SK-N-MC (cell line): Measurements from ENCODE around the gene METTL16.

Source experiments
- EZH2 ChIP-seq: fragments of 200-600 bp; sonication (generic); IDR thresholded peaks from one replicate; pipeline ENCODE4 v1.6.1; 2017; ENCODE audit warnings: antibody characterized with exemption
- POLR2AphosphoS5 ChIP-seq: IDR thresholded peaks from 2 replicates; pipeline ENCODE4 v1.6.1; 2012; ENCODE audit warnings: mild to moderate bottlenecking, low read depth, low read length, borderline replicate concordance

GRCh38 chr17:2391597-2392251 lies 120.0 kb downstream of the METTL16 start:
- no peak for TF ChIP-seq EZH2
- TF ChIP-seq POLR2AphosphoS5 = no peak; the same call in 1 of the 2 replicates
